Gastrocnemius medialis (tissue), 4 donors: ENCODE data around the gene RNF43. TPM values are rescaled to one million over a fixed set of nuclear protein-coding genes. Genes with fewer than 3 reads are reported as not detected.

Source experiments
- ATAC-seq, 2 donors: fragments of 150-250 bp; one replicate each; pipeline ENCODE4 v1.9.1; 2016
- DNase-seq, 2 donors: peaks; one replicate each; pipeline ENCODE4 v3.0.0-alpha.2; 2019
- H3K27ac ChIP-seq, 4 donors: fragments of 200-600 bp; sonication (generic); 1 replicate in 1 of 4; 2 replicates in 3 of 4; pipeline ENCODE4 v1.5.1; 2016 to 2018; ENCODE audit warnings: mild to moderate bottlenecking in 2 of 4, moderate library complexity in 1 of 4
- H3K27me3 ChIP-seq, 3 donors: fragments of 200-600 bp; sonication (generic) in 2 of 3; 1 replicate in 1 of 3; 2 replicates in 2 of 3; pipeline versions ENCODE4 v1.5.1 to v1.6.0; 2016 to 2019; ENCODE audit warnings: mild to moderate bottlenecking in 1 of 3, moderate library complexity in 1 of 3
- H3K36me3 ChIP-seq, 2 donors: fragments of 200-600 bp; sonication (generic) in 1 of 2; one replicate each; pipeline ENCODE4 v1.5.1; 2017 to 2018
- H3K4me1 ChIP-seq, 2 donors: fragments of 200-600 bp; sonication (generic) in 1 of 2; one replicate each; pipeline ENCODE4 v1.5.1; 2016 to 2017; ENCODE audit warnings: mild to moderate bottlenecking in 2 of 2
- H3K4me3 ChIP-seq, 4 donors: fragments of 200-600 bp; sonication (generic) in 3 of 4; 1 replicate in 1 of 4; 2 replicates in 3 of 4; pipeline ENCODE4 v1.5.1; 2016 to 2019; ENCODE audit warnings: mild to moderate bottlenecking in 2 of 4
- H3K9me3 ChIP-seq, 3 donors: fragments of 200-600 bp; sonication (generic) in 2 of 3; 1 replicate in 1 of 3; 2 replicates in 2 of 3; pipeline ENCODE4 v1.5.1; 2016 to 2019
- CTCF ChIP-seq, 5 experiments: fragments of 450-650 bp in 3 of 5; fragments of 200-600 bp in 2 of 5; sonication (generic) in 2 of 5; IDR thresholded peaks in 4 of 5; conservative IDR thresholded peaks in 1 of 5; 1 replicate in 4 of 5; 2 replicates in 1 of 5; pipeline ENCODE4 v1.5.1; 2016 to 2019; ENCODE audit warnings: antibody characterized with exemption in 5 of 5, mild to moderate bottlenecking in 3 of 5, moderate library complexity in 3 of 5
- POLR2A ChIP-seq, 2 donors: fragments of 450-650 bp; IDR thresholded peaks; one replicate each; pipeline ENCODE4 v1.6.1; 2017; ENCODE audit warnings: antibody characterized with exemption in 2 of 2, mild to moderate bottlenecking in 2 of 2, moderate library complexity in 2 of 2
- in situ Hi-C, 4 donors: fragments of 200-750 bp; cut with MboI; loops; one replicate each; pipeline versions ENCODE4 v1.15.0 to v1.8.0; 2017; ENCODE audit warnings: low sequenced_read_pairs in 4 of 4
- intact Hi-C: fragments of 100-400 bp; cut with DNase I; formaldehyde crosslinking; loops from one replicate; pipeline ENCODE4 v1.15.1; 2023; ENCODE audit warnings: low total_unique reads
- total RNA-seq, 4 donors: library from RNA; depleted of rRNA; stranded (reverse); fragments of >200 nt; gene quantifications; one replicate each; pipeline versions ENCODE4 v1.1.0 to v1.2.3, GENCODE V29; 2016

Gene RNF43
- total RNA-seq, 4 donors from 2014 or later, result 0.20 TPM; not detected in 3

DNA sequence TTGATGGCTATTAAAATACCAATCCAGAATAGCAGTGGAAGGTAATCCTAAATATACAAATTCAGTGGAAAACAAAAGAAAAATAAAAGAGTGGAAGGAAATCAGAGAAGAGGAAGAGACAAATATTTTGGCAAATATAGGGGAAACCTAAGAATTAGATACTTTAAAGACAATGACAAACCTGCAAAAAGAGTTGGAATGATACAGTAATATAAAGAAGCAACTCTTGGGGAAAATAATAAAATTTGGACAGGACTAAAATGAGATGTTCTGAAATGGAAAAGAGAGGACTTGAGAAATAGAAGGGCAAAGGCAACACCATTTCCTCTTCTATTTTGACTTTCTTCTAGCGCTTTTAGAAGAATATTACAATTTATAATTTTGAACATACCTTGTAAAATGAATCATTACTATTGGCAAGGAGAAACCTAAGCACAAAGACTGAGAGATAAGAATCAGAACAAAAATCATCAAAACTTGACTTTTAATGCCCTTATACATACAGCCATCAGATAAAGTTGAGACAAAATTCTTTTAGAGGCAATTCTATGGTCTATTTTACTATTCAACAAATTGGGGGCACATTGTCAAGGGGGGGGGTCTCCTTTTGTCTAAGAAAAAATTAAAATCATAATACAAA lies 5.2 kb downstream of the RNF43 start:
- H3K9me3 ChIP-seq, result no peaks in the 10 kb centered on the region
- intact Hi-C loops, result no loop called here
- TF ChIP-seq CTCF (IDR thresholded peaks at IDR 0.05 in 4 of 5, conservative IDR thresholded peaks at IDR 0.05 in 1 of 5), result no peak
- no peak for TF ChIP-seq POLR2A (IDR thresholded peaks at IDR 0.05)
- H3K27me3 ChIP-seq, result no peaks in the 10 kb centered on the region
- H3K27ac ChIP-seq, result no peak overlapping the region
- in situ Hi-C loops, result loop anchor here in 1 of 4 donors (25.0 kb wide), 1 partner anchor 100 kb away; no protein-coding TSS in a partner anchor
- ATAC-seq, result no peak
- no peak overlapping the region for H3K4me3 ChIP-seq
- no peak for DNase-seq
- H3K4me1 ChIP-seq, result peaks cover 0 to under 1% of the 10 kb centered on the region in 2 donors
- H3K36me3 ChIP-seq, result no peaks in the 10 kb centered on the region

DNA sequence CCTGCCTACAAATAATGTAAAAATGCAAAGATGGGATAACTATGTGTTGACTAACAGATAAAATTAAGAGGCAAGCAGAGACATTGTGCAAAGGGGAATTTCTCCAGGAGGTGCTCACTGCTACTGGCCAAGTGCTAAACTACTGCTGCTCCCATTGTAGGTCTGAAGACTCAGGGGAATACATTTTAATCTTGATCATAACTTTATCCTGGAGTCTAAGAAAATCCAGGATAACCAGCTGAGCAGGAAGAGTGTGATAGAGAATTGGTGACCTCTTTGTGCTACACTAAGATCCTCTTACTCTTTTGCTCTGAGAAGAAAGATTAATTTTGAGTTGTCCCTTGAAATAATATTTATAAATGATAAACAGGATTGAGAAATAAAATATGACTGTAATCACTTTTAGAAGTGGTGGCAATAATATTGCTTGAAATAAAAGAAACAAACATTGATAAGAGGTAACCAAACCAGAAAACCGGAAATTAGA lies 5.9 kb downstream of the RNF43 start:
- H3K36me3 ChIP-seq, result no peaks in the 10 kb centered on the region
- intact Hi-C loops, result no loop called here
- DNase-seq (no peak), ATAC-seq (no peak)
- no peak overlapping the region for H3K27ac ChIP-seq
- H3K27me3 ChIP-seq, result no peaks in the 10 kb centered on the region
- in situ Hi-C loops, result loop anchor here in 1 of 4 donors (25.0 kb wide), 1 partner anchor 99 kb away; no protein-coding TSS in a partner anchor
- H3K9me3 ChIP-seq, result no peaks in the 10 kb centered on the region
- TF ChIP-seq POLR2A (IDR thresholded peaks at IDR 0.05), result no peak
- no peak for TF ChIP-seq CTCF (IDR thresholded peaks at IDR 0.05 in 4 of 5, conservative IDR thresholded peaks at IDR 0.05 in 1 of 5)
- no peaks in the 10 kb centered on the region for H3K4me1 ChIP-seq
- no peak overlapping the region for H3K4me3 ChIP-seq

DNA sequence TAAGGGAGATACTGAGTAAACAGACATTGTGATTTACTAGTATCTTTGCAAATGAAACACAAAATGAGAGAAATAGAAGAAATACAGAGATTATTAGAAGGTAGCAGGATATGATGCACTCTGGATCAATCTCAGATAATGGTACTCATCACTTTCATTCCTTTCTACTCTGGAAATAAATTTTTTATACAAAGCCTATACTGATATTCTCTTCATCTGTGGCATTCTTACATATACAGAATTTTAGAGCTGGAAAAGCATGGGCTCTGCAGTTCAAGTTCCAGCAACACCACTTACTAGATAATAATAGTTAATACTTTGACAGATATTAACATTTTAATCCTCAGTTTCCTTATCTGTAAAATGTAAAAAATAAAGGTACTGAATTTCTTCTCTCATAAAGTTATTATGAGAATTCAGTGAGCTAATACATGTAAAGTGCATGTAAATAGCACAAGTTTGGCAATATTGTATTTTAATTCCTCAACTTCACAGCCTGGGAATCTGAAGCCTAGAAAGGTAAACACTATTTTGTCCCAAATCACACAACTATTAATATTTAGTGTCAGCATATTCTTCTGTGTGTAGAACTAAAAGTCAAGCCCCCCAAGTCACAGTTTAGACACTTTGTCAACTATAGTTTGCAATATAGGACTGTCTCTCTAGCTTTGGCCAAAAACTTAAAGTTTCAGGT lies 6.5 kb downstream of the RNF43 start:
- no peak for ATAC-seq
- intact Hi-C loops, result no loop called here

GRCh38 chr17:58409432-58409831 lies 7.9 kb downstream of the RNF43 start:
- in situ Hi-C loops, result loop anchor here in 1 of 4 donors (25.0 kb wide), 1 partner anchor 97 kb away; no protein-coding TSS in a partner anchor
- no peak for DNase-seq

More for the DNA sequence above, 6.5 kb downstream of the RNF43 start:
- no peak overlapping the region for H3K4me3 ChIP-seq
- H3K4me1 ChIP-seq, result no peaks in the 10 kb centered on the region
- H3K27me3 ChIP-seq, result no peaks in the 10 kb centered on the region
- in situ Hi-C loops, result loop anchor here in 1 of 4 donors (25.0 kb wide), 1 partner anchor 99 kb away; no protein-coding TSS in a partner anchor
- no peaks in the 10 kb centered on the region for H3K9me3 ChIP-seq
- no peak for DNase-seq
- no peaks in the 10 kb centered on the region for H3K36me3 ChIP-seq
- H3K27ac ChIP-seq, result no peak overlapping the region
- TF ChIP-seq CTCF (IDR thresholded peaks at IDR 0.05 in 4 of 5, conservative IDR thresholded peaks at IDR 0.05 in 1 of 5), result no peak
- no peak for TF ChIP-seq POLR2A (IDR thresholded peaks at IDR 0.05)

More at GRCh38 chr17:58409432-58409831, 7.9 kb downstream of the RNF43 start:
- ATAC-seq, result no peak
- no peaks in the 10 kb centered on the region for H3K9me3 ChIP-seq
- no peaks in the 10 kb centered on the region for H3K4me1 ChIP-seq
- H3K36me3 ChIP-seq, result no peaks in the 10 kb centered on the region
- no peak overlapping the region for H3K4me3 ChIP-seq
- TF ChIP-seq CTCF (IDR thresholded peaks at IDR 0.05 in 4 of 5, conservative IDR thresholded peaks at IDR 0.05 in 1 of 5) (no peak), POLR2A (IDR thresholded peaks at IDR 0.05) (no peak)
- no peak overlapping the region for H3K27ac ChIP-seq
- intact Hi-C loops, result no loop called here
- no peaks in the 10 kb centered on the region for H3K27me3 ChIP-seq
